HCT116 (cell line): ENCODE results near the gene NFIC. TPM values are rescaled to one million over a fixed set of nuclear protein-coding genes. Genes with fewer than 3 reads are reported as not detected.

Experiments used
- ATAC-seq: fragments of 200-7000 bp; cut with Tn5 transposase; 2 replicates; pipeline ENCODE4 v1.9.1; 2020; ENCODE audit warnings: mild to moderate bottlenecking, moderate library complexity
- BruUV-seq: library from RNA; stranded (reverse); fragments of 400-500 nt; replicated peaks from 2 replicates; lab custom pipeline; 2021; lab: Mats Ljungman, UMichigan
- CTCF ChIA-PET: fragments of 300-600 bp; sonication (Branson Sonifier 250); formaldehyde crosslinking; loops from one replicate; lab custom pipeline; 2021; ENCODE audit warnings: antibody characterized with exemption; lab: Charles Lee
- POLR2A ChIA-PET: fragments of 300-600, 350-600 bp; sonication (Branson Sonifier 250); formaldehyde crosslinking; loops from one replicate; lab custom pipeline; 2021; ENCODE audit warnings: antibody characterized with exemption; lab: Charles Lee
- RAD21 ChIA-PET, 2 experiments: fragments of 300-600 bp; sonication (Branson Sonifier 250); formaldehyde crosslinking; loops; one replicate each; lab custom pipeline; 2023; ENCODE audit warnings: low total read pairs in 2 of 2; ENCODE audit not compliant: uncharacterized antibody in 2 of 2, unreplicated experiment in 2 of 2, low non-redundant PET in 1 of 2; lab: Charles Lee
- DNase-seq: peaks from one replicate; pipeline ENCODE4 v3.0.0-alpha.2; 2010; ENCODE audit warnings: low read depth, low spot score
- H2AFZ ChIP-seq: fragments of 200-600 bp; shearing (Covaris generic), sonication (generic); 2 replicates; pipeline ENCODE4 v1.6.1; 2017; ENCODE audit warnings: low read depth, mixed run types, mixed read lengths, antibody characterized with exemption, low read length; ENCODE audit not compliant: poor library complexity, severe bottlenecking
- H3K27ac ChIP-seq: 2 replicates; pipeline ENCODE4 v1.5.1; 2012; ENCODE audit warnings: low read depth, low read length
- H3K27me3 ChIP-seq: fragments of 200-600 bp; sonication (generic); 2 replicates; pipeline ENCODE4 v1.6.1; 2016; ENCODE audit warnings: mixed run types, low read length, mixed read lengths; ENCODE audit not compliant: insufficient read depth
- H3K36me3 ChIP-seq, 2 experiments: fragments of 200-500 bp in 1 of 2; fragments of 200-600 bp in 1 of 2; sonication (Bioruptor generic) in 1 of 2; sonication (generic) in 1 of 2; 2 replicates each; pipeline versions ENCODE4 v1.5.1 to v1.6.1; 2014 to 2016; ENCODE audit warnings: low read length in 2 of 2, inconsistent platforms in 1 of 2, mixed read lengths in 1 of 2, mixed run types in 1 of 2; ENCODE audit not compliant: insufficient read depth in 2 of 2, control insufficient read depth in 1 of 2
- H3K4me1 ChIP-seq, 2 experiments: fragments of 200-600 bp in 1 of 2; sonication (generic) in 1 of 2; 2 replicates each; pipeline versions ENCODE4 v1.5.1 to v1.6.1; 2012 to 2017; ENCODE audit warnings: low read length in 2 of 2, inconsistent platforms in 1 of 2, mild to moderate bottlenecking in 1 of 2, mixed read lengths in 1 of 2, mixed run types in 1 of 2, moderate library complexity in 1 of 2; ENCODE audit not compliant: insufficient read depth in 2 of 2, control insufficient read depth in 1 of 2
- H3K4me2 ChIP-seq: fragments of 200-600 bp; sonication (generic); 2 replicates; pipeline ENCODE4 v1.6.1; 2017; ENCODE audit warnings: mixed run types, low read length, mixed read lengths
- H3K4me3 ChIP-seq, 2 experiments: fragments of 200-600 bp in 1 of 2; sonication (generic) in 1 of 2; replicated peaks in 1 of 2; 2 replicates each; pipeline ENCODE4 v1.5.1; 2011 to 2016; ENCODE audit warnings: low read length in 2 of 2, control low read depth in 1 of 2, low read depth in 1 of 2, mild to moderate bottlenecking in 1 of 2, mixed read lengths in 1 of 2, mixed run types in 1 of 2
- H3K79me2 ChIP-seq: fragments of 200-600 bp; sonication (generic); 2 replicates; pipeline ENCODE4 v1.6.1; 2017; ENCODE audit warnings: mild to moderate bottlenecking, mixed run types, low read length, moderate library complexity, mixed read lengths; ENCODE audit not compliant: insufficient read depth
- H3K9ac ChIP-seq: fragments of 200-600 bp; sonication (generic); 2 replicates; pipeline ENCODE4 v1.6.1; 2016; ENCODE audit warnings: low read length, mixed read lengths
- H3K9me2 ChIP-seq: fragments of 200-600 bp; sonication (generic), shearing (Covaris generic); 2 replicates; pipeline ENCODE4 v1.6.1; 2017; ENCODE audit warnings: mixed run types, mild to moderate bottlenecking, moderate library complexity; ENCODE audit not compliant: insufficient read depth
- H3K9me3 ChIP-seq, 2 experiments: fragments of 200-500 bp in 1 of 2; fragments of 200-600 bp in 1 of 2; sonication (Bioruptor generic) in 1 of 2; sonication (generic) in 1 of 2; 2 replicates each; pipeline ENCODE4 v1.6.1; 2014 to 2017; ENCODE audit warnings: low read length in 2 of 2, mixed read lengths in 2 of 2, inconsistent platforms in 1 of 2, low read depth in 1 of 2, mild to moderate bottlenecking in 1 of 2, mixed run types in 1 of 2, moderate library complexity in 1 of 2; ENCODE audit not compliant: control insufficient read depth in 1 of 2, insufficient read depth in 1 of 2
- H4K20me1 ChIP-seq: fragments of 200-600 bp; sonication (generic), shearing (Covaris generic); 2 replicates; pipeline ENCODE4 v1.6.1; 2017; ENCODE audit warnings: mixed run types, mild to moderate bottlenecking, moderate library complexity; ENCODE audit not compliant: insufficient read depth
- CBX3 ChIP-seq: IDR thresholded peaks from 2 replicates; pipeline ENCODE4 v1.6.1; 2012; ENCODE audit warnings: low read depth
- CEBPB ChIP-seq: IDR thresholded peaks from 2 replicates; pipeline ENCODE4 v1.6.1; 2012; ENCODE audit warnings: low read depth
- EGR1 ChIP-seq: IDR thresholded peaks from 2 replicates; pipeline ENCODE4 v1.6.1; 2012; ENCODE audit warnings: low read depth
- EZH2 ChIP-seq: fragments of 200-600 bp; sonication (generic); IDR thresholded peaks from 2 replicates; pipeline ENCODE4 v1.6.1; 2017; ENCODE audit warnings: antibody characterized with exemption, mixed run types
- FOSL1 ChIP-seq: IDR thresholded peaks from 2 replicates; pipeline ENCODE4 v1.6.1; 2012; ENCODE audit warnings: low read depth
- JUND ChIP-seq: IDR thresholded peaks from 2 replicates; pipeline ENCODE4 v1.6.1; 2012
- POLR2AphosphoS5 ChIP-seq: IDR thresholded peaks from 2 replicates; pipeline ENCODE4 v1.6.1; 2011; ENCODE audit warnings: mild to moderate bottlenecking, low read depth, low read length, moderate library complexity
- SIN3A ChIP-seq: IDR thresholded peaks from 2 replicates; pipeline ENCODE4 v1.6.1; 2012; ENCODE audit warnings: low read depth
- ZFX ChIP-seq: fragments of 450-650 bp; IDR thresholded peaks from 2 replicates; pipeline ENCODE4 v1.6.1; 2017
- intact Hi-C: fragments of 100-400 bp; cut with micrococcal nuclease; formaldehyde crosslinking; loops from 2 replicates; pipeline ENCODE4 v1.10.0; 2022
- total RNA-seq: library from RNA; stranded (reverse); gene quantifications from one replicate; pipeline ENCODE4 v1.2.1, GENCODE V29; 2021; ENCODE audit not compliant: unreplicated experiment
- TF ChIP-seq, protein P1 (sequence below): IDR thresholded peaks from 2 replicates; pipeline ENCODE4 v1.6.1; 2011; ENCODE audit warnings: mild to moderate bottlenecking, low read length, moderate library complexity; ENCODE audit not compliant: insufficient replicate concordance; ENCODE audit errors: extremely low read depth
- TF ChIP-seq, protein P2 (sequence below): IDR thresholded peaks from 2 replicates; pipeline ENCODE4 v1.6.1; 2012
- TF ChIP-seq, protein P3 (sequence below): IDR thresholded peaks from 2 replicates; pipeline ENCODE4 v1.6.1; 2012
- TF ChIP-seq, protein P4 (sequence below): IDR thresholded peaks from 2 replicates; pipeline ENCODE4 v1.6.1; 2012; ENCODE audit warnings: low read depth

Gene NFIC
- total RNA-seq, 1 experiment from 2014 or later = 116 TPM

DNA sequence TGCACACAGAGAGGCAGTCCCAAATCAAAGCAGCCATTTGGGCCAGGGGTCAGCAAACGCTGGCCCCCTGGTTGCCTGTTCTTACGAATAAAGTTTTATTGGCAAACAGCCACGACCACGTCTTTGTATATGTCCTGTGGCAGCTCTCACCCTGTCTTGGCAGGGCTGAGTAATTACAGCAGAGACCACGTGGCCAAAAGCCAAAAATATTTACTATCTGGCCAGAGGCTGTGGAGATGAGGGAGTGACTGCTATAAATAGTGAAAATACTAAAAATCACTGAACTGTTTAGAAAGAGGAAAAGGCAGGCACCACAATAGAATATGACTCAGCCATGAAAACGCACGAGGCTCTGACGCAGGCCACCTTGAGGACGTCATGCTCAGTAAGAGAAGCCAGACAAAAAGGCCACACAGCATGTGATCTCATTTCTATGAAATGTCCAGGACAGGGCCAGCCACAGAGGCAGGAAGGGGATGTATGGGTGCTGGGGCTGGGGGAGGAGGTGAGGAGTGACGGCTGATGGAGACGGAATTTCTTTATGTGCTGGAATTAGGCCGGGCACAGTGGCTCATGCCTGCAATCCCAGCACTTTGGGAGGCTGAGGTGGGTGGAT, 84.5 kb downstream of the NFIC start:
- no peak overlapping the region for H3K9ac ChIP-seq
- RAD21 ChIA-PET = no interaction called here
- H3K9me2 ChIP-seq = no peaks in the 10 kb centered on the region
- TF ChIP-seq, protein P1, sequence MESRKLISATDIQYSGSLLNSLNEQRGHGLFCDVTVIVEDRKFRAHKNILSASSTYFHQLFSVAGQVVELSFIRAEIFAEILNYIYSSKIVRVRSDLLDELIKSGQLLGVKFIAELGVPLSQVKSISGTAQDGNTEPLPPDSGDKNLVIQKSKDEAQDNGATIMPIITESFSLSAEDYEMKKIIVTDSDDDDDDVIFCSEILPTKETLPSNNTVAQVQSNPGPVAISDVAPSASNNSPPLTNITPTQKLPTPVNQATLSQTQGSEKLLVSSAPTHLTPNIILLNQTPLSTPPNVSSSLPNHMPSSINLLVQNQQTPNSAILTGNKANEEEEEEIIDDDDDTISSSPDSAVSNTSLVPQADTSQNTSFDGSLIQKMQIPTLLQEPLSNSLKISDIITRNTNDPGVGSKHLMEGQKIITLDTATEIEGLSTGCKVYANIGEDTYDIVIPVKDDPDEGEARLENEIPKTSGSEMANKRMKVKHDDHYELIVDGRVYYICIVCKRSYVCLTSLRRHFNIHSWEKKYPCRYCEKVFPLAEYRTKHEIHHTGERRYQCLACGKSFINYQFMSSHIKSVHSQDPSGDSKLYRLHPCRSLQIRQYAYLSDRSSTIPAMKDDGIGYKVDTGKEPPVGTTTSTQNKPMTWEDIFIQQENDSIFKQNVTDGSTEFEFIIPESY = no peak
- TF ChIP-seq, protein P2, sequence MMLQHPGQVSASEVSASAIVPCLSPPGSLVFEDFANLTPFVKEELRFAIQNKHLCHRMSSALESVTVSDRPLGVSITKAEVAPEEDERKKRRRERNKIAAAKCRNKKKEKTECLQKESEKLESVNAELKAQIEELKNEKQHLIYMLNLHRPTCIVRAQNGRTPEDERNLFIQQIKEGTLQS = no peak
- TF ChIP-seq SIN3A (no peak), EZH2 (no peak), POLR2AphosphoS5 (no peak), JUND (no peak), CEBPB (no peak), FOSL1 (no peak), ZFX (no peak), EGR1 (no peak), CBX3 (no peak)
- TF ChIP-seq, protein P3, sequence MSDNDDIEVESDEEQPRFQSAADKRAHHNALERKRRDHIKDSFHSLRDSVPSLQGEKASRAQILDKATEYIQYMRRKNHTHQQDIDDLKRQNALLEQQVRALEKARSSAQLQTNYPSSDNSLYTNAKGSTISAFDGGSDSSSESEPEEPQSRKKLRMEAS = no peak
- TF ChIP-seq, protein P4, sequence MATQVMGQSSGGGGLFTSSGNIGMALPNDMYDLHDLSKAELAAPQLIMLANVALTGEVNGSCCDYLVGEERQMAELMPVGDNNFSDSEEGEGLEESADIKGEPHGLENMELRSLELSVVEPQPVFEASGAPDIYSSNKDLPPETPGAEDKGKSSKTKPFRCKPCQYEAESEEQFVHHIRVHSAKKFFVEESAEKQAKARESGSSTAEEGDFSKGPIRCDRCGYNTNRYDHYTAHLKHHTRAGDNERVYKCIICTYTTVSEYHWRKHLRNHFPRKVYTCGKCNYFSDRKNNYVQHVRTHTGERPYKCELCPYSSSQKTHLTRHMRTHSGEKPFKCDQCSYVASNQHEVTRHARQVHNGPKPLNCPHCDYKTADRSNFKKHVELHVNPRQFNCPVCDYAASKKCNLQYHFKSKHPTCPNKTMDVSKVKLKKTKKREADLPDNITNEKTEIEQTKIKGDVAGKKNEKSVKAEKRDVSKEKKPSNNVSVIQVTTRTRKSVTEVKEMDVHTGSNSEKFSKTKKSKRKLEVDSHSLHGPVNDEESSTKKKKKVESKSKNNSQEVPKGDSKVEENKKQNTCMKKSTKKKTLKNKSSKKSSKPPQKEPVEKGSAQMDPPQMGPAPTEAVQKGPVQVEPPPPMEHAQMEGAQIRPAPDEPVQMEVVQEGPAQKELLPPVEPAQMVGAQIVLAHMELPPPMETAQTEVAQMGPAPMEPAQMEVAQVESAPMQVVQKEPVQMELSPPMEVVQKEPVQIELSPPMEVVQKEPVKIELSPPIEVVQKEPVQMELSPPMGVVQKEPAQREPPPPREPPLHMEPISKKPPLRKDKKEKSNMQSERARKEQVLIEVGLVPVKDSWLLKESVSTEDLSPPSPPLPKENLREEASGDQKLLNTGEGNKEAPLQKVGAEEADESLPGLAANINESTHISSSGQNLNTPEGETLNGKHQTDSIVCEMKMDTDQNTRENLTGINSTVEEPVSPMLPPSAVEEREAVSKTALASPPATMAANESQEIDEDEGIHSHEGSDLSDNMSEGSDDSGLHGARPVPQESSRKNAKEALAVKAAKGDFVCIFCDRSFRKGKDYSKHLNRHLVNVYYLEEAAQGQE = no peak
- no TSS peak for BruUV-seq
- DNase-seq (no peak), ATAC-seq (peak; percentile 29)
- H3K4me2 ChIP-seq = no peak overlapping the region
- intact Hi-C loops = no loop called here
- H3K27ac ChIP-seq = 0 out of 2 replicates have a peak overlapping the region, but pooled peaks have one; percentile 8
- CTCF ChIA-PET = no interaction called here
- H3K36me3 ChIP-seq = peaks cover 13 to 52% of the 10 kb centered on the region in 2 experiments
- peaks cover 16% of the 10 kb centered on the region; the same call in 1 of the 2 replicates for H3K79me2 ChIP-seq
- no peak overlapping the region for H2AFZ ChIP-seq
- no peaks in the 10 kb centered on the region for H3K9me3 ChIP-seq
- H4K20me1 ChIP-seq = peaks cover 3% of the 10 kb centered on the region; the same call in 1 of the 2 replicates
- peaks cover 0 to 5% of the 10 kb centered on the region in 2 experiments; a peak in 1 of 4 replicates for H3K4me1 ChIP-seq
- POLR2A ChIA-PET = interaction anchor here (0.7 kb wide), 1 partner anchor 8 kb away, joined by 3 read pairs; no protein-coding TSS in a partner anchor
- H3K27me3 ChIP-seq = no peaks in the 10 kb centered on the region
- H3K4me3 ChIP-seq = no peak overlapping the region
